RWPE2 (cell line): ENCODE measurements around the gene OTOG.

Experiments used
- ATAC-seq: fragments of 200-7000 bp; cut with Tn5 transposase; 3 replicates; pipeline ENCODE4 v1.9.1; 2021; ENCODE audit warnings: low read depth
- DNase-seq: peaks from one replicate; pipeline ENCODE4 v3.0.0-alpha.2; 2020; ENCODE audit warnings: low spot score
- H3K27ac ChIP-seq: fragments of 450-650 bp; 2 replicates; pipeline ENCODE4 v1.5.1; 2017; ENCODE audit warnings: mild to moderate bottlenecking; ENCODE audit not compliant: poor library complexity, severe bottlenecking
- H3K27me3 ChIP-seq: fragments of 250-450 bp; sonication (Bioruptor Pico); 2 replicates; pipeline ENCODE4 v1.5.1; 2021; ENCODE audit warnings: mild to moderate bottlenecking, moderate library complexity; ENCODE audit not compliant: insufficient read depth, poor library complexity, severe bottlenecking
- H3K36me3 ChIP-seq: fragments of 250-450 bp; sonication (Bioruptor Pico); 2 replicates; pipeline ENCODE4 v1.5.1; 2020; ENCODE audit warnings: low read depth, mild to moderate bottlenecking, moderate library complexity
- H3K4me1 ChIP-seq: fragments of 250-450 bp; sonication (Bioruptor Pico); 2 replicates; pipeline ENCODE4 v1.5.1; 2021; ENCODE audit warnings: mild to moderate bottlenecking, moderate library complexity; ENCODE audit not compliant: insufficient read depth, poor library complexity, severe bottlenecking
- H3K4me3 ChIP-seq: fragments of 250-450 bp; sonication (Bioruptor Pico); 2 replicates; pipeline ENCODE4 v1.5.1; 2021; ENCODE audit warnings: mild to moderate bottlenecking, moderate library complexity; ENCODE audit not compliant: severe bottlenecking
- H3K9me3 ChIP-seq: fragments of 250-450 bp; sonication (Bioruptor Pico); 2 replicates; pipeline ENCODE4 v1.5.1; 2021; ENCODE audit warnings: mild to moderate bottlenecking, moderate library complexity; ENCODE audit not compliant: severe bottlenecking
- CTCF ChIP-seq: fragments of 450-650 bp; IDR thresholded peaks from one replicate; pipeline ENCODE4 v1.5.1; 2017; ENCODE audit warnings: mild to moderate bottlenecking, moderate library complexity; ENCODE audit not compliant: poor library complexity, severe bottlenecking

Gene OTOG

GRCh38 chr11:17528181-17528691 is 18.8 kb upstream of the OTOG start:
- H3K4me3 ChIP-seq = no peak overlapping the region
- TF ChIP-seq CTCF = peak; percentile 57
- ATAC-seq (peak; percentile 81), DNase-seq (no peak)
- peaks cover 2% of the 10 kb centered on the region for H3K27me3 ChIP-seq
- no peak overlapping the region for H3K27ac ChIP-seq
- no peaks in the 10 kb centered on the region for H3K36me3 ChIP-seq
- no peaks in the 10 kb centered on the region for H3K9me3 ChIP-seq
- no peaks in the 10 kb centered on the region for H3K4me1 ChIP-seq

GRCh38 chr11:17528906-17529843 is 17.9 kb upstream of the OTOG start:
- H3K9me3 ChIP-seq = no peaks in the 10 kb centered on the region
- DNase-seq (no peak), ATAC-seq (no peak)
- no peaks in the 10 kb centered on the region for H3K36me3 ChIP-seq
- no peak overlapping the region for H3K27ac ChIP-seq
- peaks cover 2% of the 10 kb centered on the region for H3K27me3 ChIP-seq
- no peaks in the 10 kb centered on the region for H3K4me1 ChIP-seq
- H3K4me3 ChIP-seq = no peak overlapping the region
- no peak for TF ChIP-seq CTCF

- Histone ChIP-seq H3K27ac (no peak overlapping the region), H3K9me3 (no peaks in the 10 kb centered on the region), H3K36me3 (no peaks in the 10 kb centered on the region), H3K4me3 (no peak overlapping the region), H3K4me1 (no peaks in the 10 kb centered on the region), H3K27me3 (peaks cover 2% of the 10 kb centered on the region)
- no peak for TF ChIP-seq CTCF
- no peak for DNase-seq
- no peak for ATAC-seq
Observed at GRCh38 chr11:17529844-17530185, 17.2 kb upstream of the OTOG start.

- Histone ChIP-seq H3K27me3 (peaks cover 2% of the 10 kb centered on the region), H3K9me3 (no peaks in the 10 kb centered on the region), H3K36me3 (no peaks in the 10 kb centered on the region), H3K27ac (no peak overlapping the region), H3K4me1 (no peaks in the 10 kb centered on the region), H3K4me3 (no peak overlapping the region)
- TF ChIP-seq CTCF = no peak
- no peak for DNase-seq
- no peak for ATAC-seq
Observed at GRCh38 chr11:17531071-17531600, 15.9 kb upstream of the OTOG start.

GRCh38 chr11:17531636-17532113 is 15.4 kb upstream of the OTOG start:
- H3K36me3 ChIP-seq = no peaks in the 10 kb centered on the region
- no peak for TF ChIP-seq CTCF
- H3K4me1 ChIP-seq = no peaks in the 10 kb centered on the region
- H3K9me3 ChIP-seq = no peaks in the 10 kb centered on the region
- peaks cover 2% of the 10 kb centered on the region for H3K27me3 ChIP-seq
- ATAC-seq = no peak
- H3K4me3 ChIP-seq = no peak overlapping the region
- no peak for DNase-seq
- no peak overlapping the region for H3K27ac ChIP-seq
